Measurements from ENCODE around the gene GOLIM4. TPM values are rescaled to one million over a fixed set of nuclear protein-coding genes. Genes with fewer than 3 reads are reported as not detected.

GOLIM4 gene
- total RNA-seq, 1 experiment from 2014 or later = 24.6 TPM

DNA sequence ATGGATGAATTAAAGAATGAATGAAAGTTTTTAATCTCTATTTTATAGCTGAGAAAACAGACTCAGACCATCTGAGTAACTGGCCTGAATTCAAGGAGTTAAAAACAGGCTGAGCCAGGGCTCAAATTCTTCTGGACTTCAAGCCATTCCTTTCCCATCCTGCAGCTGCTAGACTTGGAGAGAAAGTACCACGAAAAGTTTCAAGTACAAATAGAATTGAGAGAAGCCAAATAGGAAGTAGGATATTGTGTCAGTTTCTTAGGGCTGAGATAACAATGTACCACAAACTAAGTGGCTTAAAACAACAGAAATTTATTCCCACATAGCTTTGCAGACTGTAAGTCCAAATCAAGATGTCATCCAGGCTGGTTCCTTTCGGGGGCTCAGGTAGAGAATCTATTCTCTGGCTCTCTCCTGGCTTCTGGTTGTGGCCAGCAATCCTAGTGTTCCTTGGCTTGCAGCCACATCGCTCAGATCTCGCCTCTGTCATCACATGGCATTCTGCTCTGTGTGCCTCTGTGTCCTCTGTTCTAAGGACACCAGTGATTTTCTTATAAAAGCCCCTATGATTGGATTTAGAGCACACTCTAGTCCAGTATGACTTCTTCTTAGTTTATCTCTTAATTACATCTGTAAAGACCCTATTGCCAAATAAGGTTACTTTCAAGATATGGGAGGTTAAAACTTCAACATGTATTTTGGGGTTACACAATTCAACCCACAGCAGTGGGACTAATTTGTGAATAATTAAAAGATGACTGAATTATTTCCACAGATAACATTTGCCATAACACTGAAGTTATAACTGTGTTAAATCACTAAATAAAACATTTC is 25.7 kb upstream of the GOLIM4 start:
- no peaks in the 10 kb centered on the region for H3K27me3 ChIP-seq (ENCODE audit: insufficient read depth, low read length)
- WGBS (ENCODE audit: extremely low coverage, insufficient read length, low lambda C conversion rate) = no CpG with 5 or more reads among the region's 4 CpGs

More for the DNA sequence above, 25.7 kb upstream of the GOLIM4 start:
- H3K9ac ChIP-seq (ENCODE audit: extremely low read depth, insufficient read length, low read length) = no peak overlapping the region
- no peak overlapping the region for H3K4me2 ChIP-seq (ENCODE audit: insufficient read depth, insufficient read length, low read length)
- no peak overlapping the region for H2BK5ac ChIP-seq (ENCODE audit: insufficient read length, low read length)
- H3K14ac ChIP-seq (ENCODE audit: insufficient read depth, low read length) = no peak overlapping the region
- H3K18ac ChIP-seq (ENCODE audit: insufficient read length, low read depth, low read length) = no peak overlapping the region
- H3K27ac ChIP-seq (ENCODE audit: insufficient read length, low read depth, low read length) = no peak overlapping the region
- no peak overlapping the region for H2BK12ac ChIP-seq (ENCODE audit: insufficient read length, low read depth, low read length)
- H2AFZ ChIP-seq (ENCODE audit: low read length) = no peak overlapping the region
- H3K4me1 Mint-ChIP-seq = peaks cover 6 to 7% of the 10 kb centered on the region in 2 experiments
- H2BK20ac ChIP-seq (ENCODE audit: low read depth, low read length, poor library complexity, severe bottlenecking) = no peak overlapping the region
- no peak overlapping the region for H4K5ac ChIP-seq (ENCODE audit: insufficient read length, low read depth, low read length)
- H3K27me3 Mint-ChIP-seq (ENCODE audit: low read depth) = no peaks in the 10 kb centered on the region
- no peak overlapping the region for H2BK15ac ChIP-seq (ENCODE audit: low read depth, low read length)
- no peaks in the 10 kb centered on the region for H3K4me1 ChIP-seq (ENCODE audit: insufficient read depth, low read length)
- H3K4me3 Mint-ChIP-seq = no peak overlapping the region
- H3K79me1 ChIP-seq (ENCODE audit: insufficient read depth, low read depth, low read length, poor library complexity, severe bottlenecking) = no peaks in the 10 kb centered on the region
- no peak overlapping the region for H3T11ph ChIP-seq (ENCODE audit: low read length)
- no peak overlapping the region for H3K56ac ChIP-seq (ENCODE audit: insufficient read length, low read depth, low read length)
- H3K79me2 ChIP-seq (ENCODE audit: insufficient read depth, low read length) = no peaks in the 10 kb centered on the region
- H3K9me3 ChIP-seq (ENCODE audit: control insufficient read depth, low read depth, low read length) = no peaks in the 10 kb centered on the region
- no peak overlapping the region for H2AK5ac ChIP-seq (ENCODE audit: insufficient read length, low read length)
- no peak overlapping the region for H3K27ac Mint-ChIP-seq
- no peak for TF ChIP-seq CTCF (conservative IDR thresholded peaks at IDR 0.05)
- H3K23ac ChIP-seq (ENCODE audit: insufficient read length, low read depth, low read length) = no peak overlapping the region
- no peak for DNase-seq
- no peak overlapping the region for H3K4ac ChIP-seq (ENCODE audit: low read depth, low read length)
- no peak overlapping the region for H2BK120ac ChIP-seq (ENCODE audit: low read depth, low read length, poor library complexity, severe bottlenecking)
- H4K91ac ChIP-seq (ENCODE audit: insufficient read length, low read depth, low read length) = no peak overlapping the region
- peaks cover 0 to 6% (median under 1%) of the 10 kb centered on the region in 3 experiments; a peak in 2 of 7 replicates for H3K36me3 Mint-ChIP-seq (ENCODE audit: insufficient read depth in 1 of 3, low read depth in 3 of 3)
- no peak overlapping the region for H4K8ac ChIP-seq (replicated peaks; ENCODE audit: insufficient read length, low read depth, low read length)
- H4K20me1 ChIP-seq (ENCODE audit: control insufficient read depth, insufficient read depth, insufficient read length) = no peaks in the 10 kb centered on the region
- peaks cover 2% of the 10 kb centered on the region in 2 experiments; a peak in 3 of 5 replicates for H3K9me3 Mint-ChIP-seq
- H3K23me2 ChIP-seq (ENCODE audit: insufficient read length, low read depth, low read length, poor library complexity, severe bottlenecking) = no peaks in the 10 kb centered on the region
